Measurements from ENCODE around the gene ZCCHC17.

GRCh38 chr1:31354283-31354682 is 57.5 kb downstream of the ZCCHC17 start:
- no peak for TF ChIP-seq CTCF (conservative IDR thresholded peaks at IDR 0.05; ENCODE audit: low read length)
- no peak for TF ChIP-seq EZH2phosphoT487 (IDR thresholded peaks at IDR 0.05; ENCODE audit: borderline replicate concordance)

Measured in Loucy (cell line).